ENCODE measurements around the gene TRPC3.

The TRPC3 gene

DNA sequence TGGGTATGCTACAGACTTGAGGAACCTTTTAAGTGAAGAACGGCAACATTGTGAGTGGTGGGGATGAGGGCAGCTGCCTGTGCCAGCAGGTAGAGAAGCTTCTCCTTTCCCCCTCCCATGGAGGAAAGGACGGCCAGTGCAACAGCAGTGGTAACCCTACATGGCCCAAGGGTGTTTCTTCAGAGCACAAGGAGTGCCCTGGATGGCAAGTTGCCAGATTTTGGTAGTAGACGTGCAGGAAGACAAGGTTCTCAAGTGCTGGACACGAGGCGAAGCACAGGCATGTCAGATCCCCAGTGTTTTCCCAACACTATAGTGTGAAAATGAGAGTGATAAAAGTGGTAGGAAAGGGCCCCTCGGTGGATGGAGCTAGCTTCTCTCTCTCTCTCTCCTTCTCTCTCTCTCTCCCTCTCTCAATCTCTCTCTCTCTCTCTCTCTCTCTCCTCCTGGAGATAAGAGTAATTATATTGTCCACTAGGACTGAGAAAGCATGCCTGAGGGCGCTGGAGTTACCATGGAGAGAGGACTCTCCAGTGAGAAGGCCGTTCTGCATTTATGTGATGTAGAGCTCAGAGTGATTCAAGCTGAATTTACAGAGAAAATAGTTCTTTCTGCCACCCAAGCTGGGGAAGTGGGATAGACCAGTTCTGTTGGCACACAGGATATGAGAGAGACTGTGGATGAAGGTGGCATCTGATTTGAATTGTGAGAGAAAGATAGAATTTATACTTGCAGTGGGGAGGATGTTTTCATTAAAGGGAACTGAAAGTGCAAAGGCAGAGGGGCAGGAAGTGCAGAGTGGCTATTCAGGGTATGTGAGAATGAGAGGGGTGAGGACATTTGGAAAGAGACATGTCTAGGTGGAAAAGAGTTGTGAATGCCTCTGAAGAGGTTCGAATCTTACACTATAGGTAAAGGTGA is 25.7 kb upstream of the TRPC3 start:
- H3K4me2 ChIP-seq (ENCODE audit: low read depth, low read length, poor library complexity, severe bottlenecking): no peak overlapping the region
- TF ChIP-seq, protein P1, sequence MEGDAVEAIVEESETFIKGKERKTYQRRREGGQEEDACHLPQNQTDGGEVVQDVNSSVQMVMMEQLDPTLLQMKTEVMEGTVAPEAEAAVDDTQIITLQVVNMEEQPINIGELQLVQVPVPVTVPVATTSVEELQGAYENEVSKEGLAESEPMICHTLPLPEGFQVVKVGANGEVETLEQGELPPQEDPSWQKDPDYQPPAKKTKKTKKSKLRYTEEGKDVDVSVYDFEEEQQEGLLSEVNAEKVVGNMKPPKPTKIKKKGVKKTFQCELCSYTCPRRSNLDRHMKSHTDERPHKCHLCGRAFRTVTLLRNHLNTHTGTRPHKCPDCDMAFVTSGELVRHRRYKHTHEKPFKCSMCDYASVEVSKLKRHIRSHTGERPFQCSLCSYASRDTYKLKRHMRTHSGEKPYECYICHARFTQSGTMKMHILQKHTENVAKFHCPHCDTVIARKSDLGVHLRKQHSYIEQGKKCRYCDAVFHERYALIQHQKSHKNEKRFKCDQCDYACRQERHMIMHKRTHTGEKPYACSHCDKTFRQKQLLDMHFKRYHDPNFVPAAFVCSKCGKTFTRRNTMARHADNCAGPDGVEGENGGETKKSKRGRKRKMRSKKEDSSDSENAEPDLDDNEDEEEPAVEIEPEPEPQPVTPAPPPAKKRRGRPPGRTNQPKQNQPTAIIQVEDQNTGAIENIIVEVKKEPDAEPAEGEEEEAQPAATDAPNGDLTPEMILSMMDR (IDR thresholded peaks at IDR 0.05; ENCODE audit: insufficient read depth, low read length, poor library complexity, severe bottlenecking): no peak
- no peak for TF ChIP-seq EZH2phosphoT487 (conservative IDR thresholded peaks at IDR 0.05; ENCODE audit: low read length)
- no peaks in the 10 kb centered on the region for H3K36me3 ChIP-seq (ENCODE audit: low read length)
- H3F3A ChIP-seq (ENCODE audit: insufficient read depth): no peaks in the 10 kb centered on the region
- no peaks in the 10 kb centered on the region for H3K79me2 ChIP-seq (ENCODE audit: insufficient read depth, low read length)
- H3K27ac ChIP-seq (ENCODE audit: low read depth, low read length): no peak overlapping the region
- no peaks in the 10 kb centered on the region for H4K20me1 ChIP-seq (ENCODE audit: low read depth, low read length)
- no peaks in the 10 kb centered on the region for H3K9me2 ChIP-seq (replicated peaks; ENCODE audit: insufficient read depth, low read length)
- peak overlapping the region; percentile 41 for H2AFZ ChIP-seq (ENCODE audit: low read depth, low read length, severe bottlenecking)
- H3K9ac ChIP-seq (ENCODE audit: low read length): no peak overlapping the region
- H3K4me3 ChIP-seq (ENCODE audit: insufficient read depth, low read length, poor library complexity, severe bottlenecking): no peak overlapping the region
- H3K27me3 ChIP-seq (ENCODE audit: low read length): no peaks in the 10 kb centered on the region
- no peaks in the 10 kb centered on the region for H3K9me3 ChIP-seq (ENCODE audit: insufficient read depth, low read length)

DNA sequence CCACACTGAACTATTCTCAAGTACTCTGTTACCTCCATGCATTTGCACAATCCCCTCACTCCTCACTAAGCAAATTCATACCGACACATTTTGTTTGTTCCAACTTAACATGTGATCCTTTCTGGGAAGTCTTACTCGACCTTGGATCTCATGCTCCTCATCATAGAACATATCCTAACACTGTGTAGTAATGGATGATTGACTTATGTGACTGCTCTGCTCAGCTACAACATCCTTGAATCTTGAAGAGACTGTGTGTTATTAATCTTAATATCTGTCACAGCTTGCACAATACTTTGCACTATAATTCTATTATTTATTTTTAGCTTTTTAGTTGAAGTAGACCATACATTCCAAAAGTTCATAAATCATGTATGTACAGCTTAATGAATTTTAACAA is 23.9 kb upstream of the TRPC3 start:
- H3K9ac ChIP-seq (ENCODE audit: low read length): no peak overlapping the region

DNA sequence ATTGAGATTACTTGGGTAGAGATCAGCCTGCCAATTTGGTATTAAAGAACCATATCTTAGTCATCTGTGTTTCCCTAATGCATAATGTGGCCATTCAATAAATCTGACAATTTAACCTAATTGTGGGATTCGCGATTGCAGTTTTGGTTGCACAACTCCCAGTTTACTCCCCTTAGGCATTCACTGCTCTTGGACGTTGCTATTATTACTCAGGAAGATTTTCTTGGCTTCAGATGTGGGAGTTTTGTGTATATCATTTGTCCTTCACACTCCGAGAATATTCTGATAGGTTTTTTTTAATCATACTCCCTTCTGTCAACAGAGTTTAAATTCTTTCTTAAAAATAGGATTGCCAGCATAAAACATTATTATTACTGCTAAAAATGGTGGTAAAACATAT is 22.0 kb upstream of the TRPC3 start:
- no peaks in the 10 kb centered on the region for H3K9me2 ChIP-seq (replicated peaks; ENCODE audit: insufficient read depth, low read length)
- no peaks in the 10 kb centered on the region for H3F3A ChIP-seq (ENCODE audit: insufficient read depth)
- H3K9me3 ChIP-seq (ENCODE audit: insufficient read depth, low read length): no peaks in the 10 kb centered on the region
- TF ChIP-seq, protein P1 (IDR thresholded peaks at IDR 0.05; ENCODE audit: insufficient read depth, low read length, poor library complexity, severe bottlenecking): no peak
- TF ChIP-seq EZH2phosphoT487 (conservative IDR thresholded peaks at IDR 0.05; ENCODE audit: low read length): no peak
- H3K9ac ChIP-seq (ENCODE audit: low read length): no peak overlapping the region
- no peaks in the 10 kb centered on the region for H3K79me2 ChIP-seq (ENCODE audit: insufficient read depth, low read length)
- no peak overlapping the region for H3K4me3 ChIP-seq (ENCODE audit: insufficient read depth, low read length, poor library complexity, severe bottlenecking)
- no peaks in the 10 kb centered on the region for H3K27me3 ChIP-seq (ENCODE audit: low read length)
- H2AFZ ChIP-seq (ENCODE audit: low read depth, low read length, severe bottlenecking): no peak overlapping the region
- no peaks in the 10 kb centered on the region for H3K36me3 ChIP-seq (ENCODE audit: low read length)
- no peak overlapping the region for H3K4me2 ChIP-seq (ENCODE audit: low read depth, low read length, poor library complexity, severe bottlenecking)
- H4K20me1 ChIP-seq (ENCODE audit: low read depth, low read length): no peaks in the 10 kb centered on the region
- H3K27ac ChIP-seq (ENCODE audit: low read depth, low read length): no peak overlapping the region

More for the DNA sequence above, 23.9 kb upstream of the TRPC3 start:
- no peaks in the 10 kb centered on the region for H3K79me2 ChIP-seq (ENCODE audit: insufficient read depth, low read length)
- H4K20me1 ChIP-seq (ENCODE audit: low read depth, low read length): no peaks in the 10 kb centered on the region
- TF ChIP-seq EZH2phosphoT487 (conservative IDR thresholded peaks at IDR 0.05; ENCODE audit: low read length): no peak
- TF ChIP-seq, protein P1 (IDR thresholded peaks at IDR 0.05; ENCODE audit: insufficient read depth, low read length, poor library complexity, severe bottlenecking): no peak
- no peaks in the 10 kb centered on the region for H3K9me2 ChIP-seq (replicated peaks; ENCODE audit: insufficient read depth, low read length)
- H2AFZ ChIP-seq (ENCODE audit: low read depth, low read length, severe bottlenecking): no peak overlapping the region
- H3K9me3 ChIP-seq (ENCODE audit: insufficient read depth, low read length): no peaks in the 10 kb centered on the region
- no peak overlapping the region for H3K27ac ChIP-seq (ENCODE audit: low read depth, low read length)
- H3K27me3 ChIP-seq (ENCODE audit: low read length): no peaks in the 10 kb centered on the region
- no peak overlapping the region for H3K4me3 ChIP-seq (ENCODE audit: insufficient read depth, low read length, poor library complexity, severe bottlenecking)
- H3K36me3 ChIP-seq (ENCODE audit: low read length): no peaks in the 10 kb centered on the region
- no peaks in the 10 kb centered on the region for H3F3A ChIP-seq (ENCODE audit: insufficient read depth)
- H3K4me2 ChIP-seq (ENCODE audit: low read depth, low read length, poor library complexity, severe bottlenecking): no peak overlapping the region

Data from SU-DHL-6 (cell line).